ENCODE data around the gene N4BP2L1.

N4BP2L1 gene

DNA sequence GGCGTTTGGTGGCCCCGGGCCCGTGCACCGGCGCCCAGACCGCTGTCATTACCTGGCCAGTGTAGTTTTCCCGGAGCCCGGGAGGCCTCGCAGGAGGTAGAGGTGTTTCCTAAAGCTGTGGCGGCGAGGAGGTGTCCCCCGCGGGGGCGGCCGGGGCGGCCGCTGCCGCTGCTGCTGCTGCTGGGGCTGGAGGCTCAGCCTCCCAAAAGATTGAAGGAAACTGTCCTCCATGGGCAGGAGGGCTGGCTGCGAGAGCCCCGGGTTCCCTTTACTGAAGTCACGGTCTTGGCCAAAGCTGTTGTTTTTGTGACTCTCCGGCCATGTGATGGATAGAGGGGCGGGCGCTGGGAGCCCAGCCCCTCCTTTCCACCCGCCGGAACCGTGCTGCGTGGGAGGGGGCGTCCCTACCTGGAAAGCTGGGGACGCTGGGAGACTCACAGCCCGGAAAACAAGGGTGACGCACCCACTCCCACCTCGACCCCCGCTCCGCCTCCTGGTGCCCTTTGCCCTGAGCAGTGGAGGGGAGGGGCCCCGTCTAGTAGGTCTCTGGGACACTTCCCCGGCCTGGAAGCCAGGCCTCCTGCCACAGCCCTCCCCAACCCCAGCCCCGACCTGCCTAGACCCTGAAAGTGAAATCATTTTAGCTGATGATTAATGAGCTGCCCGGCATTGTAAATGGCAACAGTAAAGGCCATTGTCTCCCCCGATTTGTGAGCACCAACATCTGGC, at the start of gene N4BP2L1:
Gene N4BP2L1, minus strand, starts transcription at position 279 of the 729 bp plus-strand sequence. Its CDS starts 48 bp downstream, at position 231.
- DNase-seq (ENCODE audit: low spot score) = peak; percentile 81

DNA sequence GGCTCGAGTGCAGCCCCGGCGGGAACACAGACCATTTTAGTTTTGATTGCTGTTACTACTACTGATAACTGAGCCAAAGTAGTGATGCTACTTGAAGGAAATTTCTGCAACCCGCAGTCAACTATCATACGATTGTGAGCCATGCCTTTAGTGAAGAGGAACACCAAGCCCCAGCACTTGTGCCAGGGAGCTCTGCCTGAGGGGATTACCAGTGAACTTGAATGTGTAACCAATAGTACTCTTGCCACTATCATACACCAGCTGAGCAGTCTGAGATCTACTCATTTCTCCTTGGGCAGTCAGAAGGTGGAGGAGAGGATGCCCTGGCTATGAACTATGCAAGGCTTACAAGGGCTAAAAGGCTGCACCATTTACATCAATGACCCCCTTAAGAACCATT, 49.0 kb upstream of the N4BP2L1 start:
- DNase-seq (ENCODE audit: low spot score) = no peak

DNA sequence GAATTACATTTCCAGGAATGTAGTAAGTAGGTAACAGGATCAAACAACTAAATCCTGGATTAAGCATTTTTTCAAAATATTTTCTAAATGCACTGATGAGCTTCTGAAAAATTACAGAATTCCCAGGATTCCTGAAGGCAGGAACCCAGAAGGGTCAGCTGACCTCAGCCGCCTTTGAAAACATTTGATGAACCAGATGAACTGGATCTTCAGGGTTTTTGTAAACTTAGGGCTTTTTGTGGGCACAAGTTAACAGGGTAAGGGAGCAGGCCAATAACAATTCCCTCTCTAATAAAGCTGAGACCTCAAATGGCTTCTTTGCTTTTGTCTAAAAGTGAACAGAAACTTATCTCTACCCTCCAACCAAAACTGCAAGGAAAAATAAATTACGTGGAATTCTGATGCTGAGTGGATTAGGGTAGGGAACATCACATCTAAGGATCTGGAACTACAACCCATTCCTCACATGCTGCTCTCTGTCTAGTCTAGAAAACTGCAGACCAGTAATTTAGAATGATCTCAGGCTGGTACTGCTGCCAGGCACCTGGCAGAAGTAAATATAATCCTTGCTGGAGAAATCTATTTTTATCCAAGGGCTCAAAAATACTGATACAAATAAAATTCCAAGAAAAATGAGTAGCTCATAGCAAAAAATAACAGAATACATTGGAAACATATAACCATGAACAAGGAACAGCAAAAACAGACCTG, 48.2 kb upstream of the N4BP2L1 start:
- DNase-seq (ENCODE audit: low spot score) = no peak

DNA sequence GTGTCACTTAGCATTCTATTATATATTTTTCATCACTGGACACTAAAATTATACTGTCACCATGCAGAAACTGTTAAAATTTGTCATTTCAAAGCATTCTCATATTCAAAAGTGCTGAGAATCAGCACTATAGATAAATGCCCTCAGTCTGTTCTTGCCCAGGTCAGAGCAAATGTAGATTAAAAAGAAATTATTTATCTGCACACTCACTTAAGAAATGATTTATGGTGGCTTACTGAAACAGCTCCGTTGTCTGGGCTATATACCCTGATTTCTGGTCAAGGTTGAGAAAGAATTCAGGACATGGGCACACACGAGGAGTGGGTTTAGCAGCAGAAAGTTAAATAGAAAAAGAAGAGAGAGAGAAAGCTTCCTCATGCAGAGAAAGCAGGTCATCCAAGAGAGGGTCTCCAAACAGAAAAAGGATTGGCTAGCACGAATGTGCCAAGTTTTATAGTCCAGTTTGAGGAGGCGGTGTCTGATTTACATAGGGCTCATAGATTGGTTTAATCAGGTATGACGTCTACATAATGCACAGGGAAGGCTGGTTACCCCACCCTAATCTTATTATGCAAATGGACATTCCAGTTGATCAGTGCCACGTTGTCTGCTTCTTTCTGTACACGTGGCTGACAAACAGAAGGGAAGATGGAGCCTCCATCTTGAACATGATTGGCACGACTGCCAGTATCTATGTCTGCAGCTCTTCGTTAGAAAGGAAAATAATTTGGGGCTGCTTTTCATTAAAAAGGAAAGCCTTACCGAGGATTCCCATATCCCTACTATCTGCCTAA, 47.3 kb upstream of the N4BP2L1 start:
- DNase-seq (ENCODE audit: low spot score) = no peak

DNA sequence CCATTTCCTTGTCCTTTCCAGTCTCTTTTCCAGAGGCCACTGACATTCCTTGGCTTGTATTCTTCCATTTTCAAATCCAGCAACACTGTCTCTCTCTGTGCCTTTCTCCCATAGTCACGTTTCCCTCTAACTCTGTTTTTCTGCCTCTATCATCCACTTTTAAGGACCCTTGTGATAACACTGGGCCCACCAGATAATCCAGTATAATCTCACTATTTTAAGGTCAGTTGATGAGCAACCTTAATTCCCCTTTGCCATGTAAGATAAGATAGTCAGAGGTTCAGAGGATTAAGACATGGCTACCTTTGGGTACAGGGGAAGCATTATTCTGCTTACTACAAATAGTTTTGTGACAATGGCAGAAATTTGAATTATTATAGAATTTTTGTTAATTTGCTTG, 45.7 kb upstream of the N4BP2L1 start:
- DNase-seq (ENCODE audit: low spot score) = no peak

DNA sequence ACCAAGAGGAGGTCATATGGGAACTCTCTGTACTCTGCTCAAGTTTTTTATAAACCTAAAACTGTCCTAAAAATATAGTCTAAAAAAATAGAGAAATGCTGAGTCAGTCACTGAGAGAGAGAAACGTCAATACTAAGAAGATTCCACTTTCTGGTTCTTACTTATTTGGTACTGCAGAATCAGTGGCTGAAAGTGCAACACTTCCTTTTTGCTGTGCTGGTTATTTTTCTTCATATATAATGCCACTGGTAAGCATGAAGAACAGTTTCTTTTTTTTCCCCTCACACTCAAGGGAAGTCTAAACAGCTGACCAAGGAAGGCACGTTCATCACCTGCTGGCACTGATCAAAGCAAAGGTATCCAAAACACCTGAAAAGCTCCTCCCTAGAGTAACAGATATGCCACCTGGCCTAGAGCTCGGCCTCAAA, 44.3 kb upstream of the N4BP2L1 start:
- peak; percentile 18 for DNase-seq (ENCODE audit: low spot score)

DNA sequence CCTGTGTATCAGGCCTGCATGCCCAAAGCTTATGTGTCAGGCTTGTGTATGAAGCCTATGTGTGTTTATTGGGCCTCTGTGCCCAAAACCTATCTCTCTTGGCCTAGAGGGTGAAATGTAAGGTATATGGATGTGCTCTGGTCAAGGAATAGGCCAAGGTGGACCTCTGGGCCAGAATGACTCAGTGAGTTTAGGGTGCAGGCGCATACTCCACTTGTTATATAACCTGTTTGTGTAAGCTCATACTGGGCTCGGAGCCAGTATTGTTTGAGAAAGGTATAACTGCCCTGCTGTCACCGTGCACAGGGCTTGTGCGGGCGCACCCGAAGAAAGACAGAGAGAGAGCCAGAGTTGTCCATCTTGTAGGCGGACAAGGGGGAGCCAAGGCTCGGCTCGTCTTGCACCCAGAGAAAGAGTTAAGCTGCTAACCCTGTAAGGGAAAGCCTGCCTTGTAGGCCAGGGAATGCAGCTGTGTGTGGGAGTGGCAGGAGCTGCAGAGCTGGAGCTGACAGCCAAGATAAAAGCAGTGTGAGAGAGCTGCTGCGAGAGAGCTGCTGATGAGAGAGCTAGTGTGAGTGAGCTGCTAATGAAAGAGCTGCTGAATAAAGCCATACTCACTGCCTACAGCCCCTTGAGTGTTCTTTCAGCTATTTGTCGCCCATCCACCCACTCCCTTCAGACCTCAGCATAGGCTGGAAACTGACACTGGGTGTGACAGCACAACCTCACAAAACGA, 43.4 kb upstream of the N4BP2L1 start:
- peak; percentile 75 for DNase-seq (ENCODE audit: low spot score)

DNA sequence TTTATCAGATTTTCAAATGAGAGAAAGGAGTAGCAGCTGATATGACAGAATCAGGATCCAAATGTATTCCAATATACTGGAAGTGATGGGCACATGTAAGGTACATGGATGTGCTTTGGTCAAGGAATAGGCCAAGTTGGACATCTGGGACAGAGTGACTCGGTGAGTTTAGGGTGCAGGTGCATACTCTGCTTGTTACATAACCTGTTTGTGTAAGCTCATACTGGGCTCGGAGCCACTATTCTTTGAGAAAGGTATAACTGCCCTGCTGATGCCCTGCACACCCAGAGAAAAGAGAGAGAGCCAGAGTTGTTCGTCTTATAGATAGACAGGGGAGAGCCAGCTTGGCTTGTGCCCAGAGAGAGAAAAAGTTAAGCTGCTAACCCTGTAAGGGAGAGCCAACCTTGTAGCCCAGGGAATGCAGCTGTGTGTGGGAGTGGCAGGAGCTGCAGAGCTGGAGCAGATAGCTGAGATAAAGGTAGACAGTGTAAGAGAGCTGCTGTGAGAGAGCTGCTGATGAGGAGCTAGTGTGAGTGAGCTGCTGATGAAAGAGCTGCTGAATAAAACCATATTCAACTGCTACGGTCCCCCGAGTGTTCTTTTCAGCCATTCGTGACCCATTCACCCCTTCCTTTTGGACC, 40.7 kb upstream of the N4BP2L1 start:
- DNase-seq (ENCODE audit: low spot score) = no peak

DNA sequence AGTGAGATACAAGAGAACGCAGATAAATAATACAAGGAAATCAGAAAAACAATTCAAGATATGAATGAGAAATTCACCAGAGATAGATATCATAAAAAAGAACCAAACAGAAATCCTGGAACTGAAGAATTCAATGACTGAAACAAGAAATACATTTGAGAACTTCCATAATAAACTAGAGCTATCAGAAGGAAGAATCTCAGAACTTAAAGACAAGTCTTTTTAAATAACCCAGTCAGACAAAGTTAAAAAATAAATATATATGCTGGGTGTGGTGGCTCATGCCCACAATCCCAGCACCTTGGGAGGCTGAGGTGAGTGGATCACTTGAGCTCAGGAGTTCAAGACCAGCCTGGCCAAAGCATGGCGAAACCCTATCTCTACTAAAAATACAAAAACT, 28.7 kb upstream of the N4BP2L1 start:
- DNase-seq (ENCODE audit: low spot score) = no peak

DNA sequence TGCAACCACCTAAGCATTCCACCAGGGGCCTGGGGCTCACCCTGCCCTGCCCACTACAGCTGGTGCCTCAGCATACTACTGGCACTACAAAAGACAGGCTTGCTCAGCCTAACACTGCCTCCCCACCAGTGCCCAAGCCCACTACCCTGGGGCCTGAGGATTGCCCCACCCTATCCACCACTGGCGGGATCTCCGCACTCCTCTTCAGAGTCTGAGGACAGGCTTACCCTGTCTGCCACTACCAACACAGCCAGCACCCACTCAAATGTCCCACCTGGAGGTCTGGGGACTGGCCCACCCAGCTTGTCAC, 27.6 kb upstream of the N4BP2L1 start:
- no peak for DNase-seq (ENCODE audit: low spot score)

DNA sequence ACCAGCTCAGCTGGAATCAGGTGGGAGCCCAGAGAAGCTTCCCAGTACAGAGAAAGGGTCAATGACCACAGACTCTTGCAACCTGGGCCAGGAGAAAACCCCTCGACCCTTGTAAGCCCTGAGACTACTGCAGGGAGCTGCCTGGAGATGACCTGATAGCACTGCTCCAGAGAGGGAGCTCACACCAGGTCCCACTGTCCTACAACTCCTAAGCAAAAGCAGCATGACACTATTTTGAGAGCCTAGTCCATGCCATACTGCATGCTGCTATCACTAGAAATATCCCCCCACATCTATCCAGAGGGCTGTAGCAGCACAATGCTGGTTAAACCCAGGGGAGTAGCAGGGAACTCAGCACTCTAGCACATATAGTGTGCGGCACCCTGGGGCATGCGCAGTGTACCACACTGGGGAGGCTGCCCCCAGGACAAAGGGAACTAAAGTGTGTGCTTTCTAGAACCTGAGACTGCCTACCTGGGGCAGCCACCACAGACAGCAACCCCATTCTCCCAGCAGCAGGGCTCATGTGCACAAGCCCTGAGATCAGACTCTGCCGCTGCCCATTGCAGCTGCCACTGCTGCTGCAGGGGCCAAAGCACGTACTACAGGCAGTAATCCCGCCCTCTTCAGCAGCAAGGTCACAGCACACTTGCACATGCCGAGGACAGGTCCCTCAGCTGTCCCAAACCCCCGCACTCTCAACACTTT, 27.1 kb upstream of the N4BP2L1 start:
- DNase-seq (ENCODE audit: low spot score) = no peak

DNA sequence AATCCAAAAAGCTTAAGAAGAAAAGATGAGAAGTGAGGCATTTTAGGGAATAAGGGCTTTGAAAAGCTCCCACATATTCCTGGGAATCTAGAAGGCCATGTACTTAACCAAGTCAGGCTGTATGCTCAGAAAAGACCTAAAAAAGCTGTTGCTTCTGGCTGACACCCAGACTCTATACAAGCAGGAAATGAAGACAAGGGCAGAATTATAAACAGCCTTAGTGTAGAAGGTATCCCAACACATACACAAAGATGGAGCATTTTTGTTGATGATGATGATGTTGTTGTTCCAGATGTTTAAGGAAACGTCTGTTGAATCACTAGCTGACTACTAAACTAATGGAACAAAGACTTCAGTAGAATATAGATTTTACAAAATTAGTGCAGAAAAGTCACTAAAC, 26.1 kb upstream of the N4BP2L1 start:
- DNase-seq (ENCODE audit: low spot score) = no peak

DNA sequence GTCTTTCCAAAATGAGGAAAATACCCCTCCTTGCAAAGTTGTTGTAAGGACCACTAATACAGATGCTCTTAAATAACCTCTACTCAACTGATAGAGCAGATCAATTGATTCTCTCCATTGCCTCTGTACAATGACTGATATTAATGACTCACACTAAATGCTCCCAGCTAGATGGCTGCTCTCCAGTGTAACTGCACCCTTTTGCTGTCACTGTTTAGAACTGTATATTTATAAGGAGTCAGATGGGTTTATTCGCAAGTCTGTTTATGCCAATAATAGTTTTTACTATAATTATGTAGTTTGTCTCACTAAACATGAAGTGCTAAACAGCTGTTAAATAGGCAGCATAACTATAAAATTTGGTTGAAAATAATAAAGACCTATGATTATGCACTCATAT, 21.0 kb upstream of the N4BP2L1 start:
- DNase-seq (ENCODE audit: low spot score) = no peak

DNA sequence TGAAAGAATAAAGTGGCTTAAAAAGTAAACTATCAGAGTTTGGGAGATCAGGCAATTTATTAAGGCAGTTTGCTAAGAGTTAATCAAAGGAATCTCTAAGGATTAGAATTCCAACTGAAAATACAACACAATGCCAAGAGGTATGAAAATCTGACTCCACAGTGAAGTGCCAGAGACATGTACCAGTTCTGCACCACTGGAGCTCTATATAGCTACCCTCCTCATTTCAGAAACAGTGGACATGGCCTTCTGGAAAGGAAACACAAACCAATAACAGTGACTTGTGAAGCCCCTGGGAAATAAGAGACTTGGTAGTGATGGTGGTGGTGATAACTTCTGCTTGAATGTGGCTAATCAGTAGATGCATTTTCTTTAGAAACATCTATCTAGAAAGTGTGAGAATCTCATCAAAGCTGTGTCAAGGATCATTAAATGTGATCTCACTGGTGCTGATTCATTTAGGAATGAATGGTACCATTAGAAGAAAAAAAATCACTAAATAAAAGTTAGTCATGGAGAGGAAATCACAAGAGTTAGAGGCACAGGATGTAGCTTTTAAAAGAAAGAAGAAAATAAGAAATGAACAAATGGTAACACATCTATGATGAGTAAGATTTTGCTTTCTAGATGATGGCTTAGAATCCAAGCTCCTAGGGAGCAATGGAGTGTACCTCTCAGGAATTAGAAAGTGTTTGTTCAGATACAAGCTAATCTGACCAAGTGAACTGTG, 20.1 kb upstream of the N4BP2L1 start:
- no peak for DNase-seq (ENCODE audit: low spot score)

DNA sequence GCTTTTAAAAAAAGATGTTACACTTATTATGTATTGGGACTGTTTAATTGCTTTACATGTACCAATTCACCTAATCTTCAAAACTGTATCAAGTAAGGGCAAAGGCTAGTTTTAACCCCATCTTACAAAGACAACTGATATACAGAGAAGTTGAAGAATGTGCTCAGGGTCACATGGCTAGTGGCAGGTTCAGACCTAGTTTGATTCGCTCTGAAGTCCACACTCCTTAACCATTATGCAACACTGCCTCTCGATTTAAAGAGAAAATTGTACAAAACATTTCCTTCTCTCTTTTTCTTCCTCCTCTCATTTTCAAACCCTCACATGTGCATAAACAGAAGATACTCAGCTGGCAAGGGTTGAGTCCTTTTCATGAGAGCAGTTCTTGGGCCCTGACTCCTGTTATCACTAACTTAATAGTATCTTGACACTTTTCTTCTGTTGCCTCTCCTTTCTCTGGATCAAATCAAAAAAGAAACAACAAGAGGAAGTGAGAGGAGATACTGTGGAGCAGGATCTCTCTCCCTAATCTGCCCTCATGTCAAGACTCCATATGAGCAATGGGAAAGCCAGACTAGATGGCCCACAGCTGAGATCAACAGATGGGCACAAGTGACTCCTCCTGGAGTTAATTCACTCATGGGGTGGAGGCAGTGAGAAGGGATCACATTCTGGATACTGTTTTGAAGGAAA, 19.0 kb upstream of the N4BP2L1 start:
- DNase-seq (ENCODE audit: low spot score) = no peak

DNA sequence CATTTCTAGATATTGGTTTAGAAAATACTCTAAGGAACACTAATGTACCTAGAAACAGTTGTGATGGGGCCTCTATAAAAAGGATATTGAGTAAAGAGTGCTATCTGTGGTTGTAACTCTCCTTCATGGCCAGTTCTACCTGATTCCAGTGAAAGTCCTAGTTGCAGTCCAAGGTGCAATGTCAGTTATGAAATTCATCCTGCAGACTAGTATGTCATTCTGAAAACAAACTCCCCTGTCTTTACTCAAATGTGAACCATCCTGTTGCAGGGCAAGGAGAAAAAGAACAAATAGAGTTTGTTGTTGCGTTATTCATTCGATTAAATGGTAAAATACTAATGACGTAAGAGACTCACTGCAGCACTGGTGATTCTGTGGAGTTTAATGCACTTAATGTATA, 18.3 kb upstream of the N4BP2L1 start:
- no peak for DNase-seq (ENCODE audit: low spot score)

DNA sequence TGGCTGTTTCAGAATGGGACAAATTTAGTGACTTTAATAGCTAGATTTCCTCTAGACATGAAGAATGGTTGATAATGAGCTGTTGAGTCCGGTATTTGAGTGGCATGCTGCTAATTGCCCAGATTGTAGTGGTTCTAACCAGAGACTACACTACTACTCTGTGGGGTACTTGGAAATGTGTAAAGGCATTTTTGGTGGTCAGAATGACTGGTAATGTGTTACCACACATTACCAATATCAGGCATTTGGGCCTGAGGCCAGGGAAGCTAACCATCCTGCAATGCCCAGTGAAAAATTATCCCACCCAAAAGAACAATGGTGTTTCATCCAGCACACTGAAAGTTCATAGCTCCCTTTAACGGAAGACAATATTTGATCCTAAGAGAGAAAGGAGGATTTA, 17.5 kb upstream of the N4BP2L1 start:
- DNase-seq (ENCODE audit: low spot score) = no peak

DNA sequence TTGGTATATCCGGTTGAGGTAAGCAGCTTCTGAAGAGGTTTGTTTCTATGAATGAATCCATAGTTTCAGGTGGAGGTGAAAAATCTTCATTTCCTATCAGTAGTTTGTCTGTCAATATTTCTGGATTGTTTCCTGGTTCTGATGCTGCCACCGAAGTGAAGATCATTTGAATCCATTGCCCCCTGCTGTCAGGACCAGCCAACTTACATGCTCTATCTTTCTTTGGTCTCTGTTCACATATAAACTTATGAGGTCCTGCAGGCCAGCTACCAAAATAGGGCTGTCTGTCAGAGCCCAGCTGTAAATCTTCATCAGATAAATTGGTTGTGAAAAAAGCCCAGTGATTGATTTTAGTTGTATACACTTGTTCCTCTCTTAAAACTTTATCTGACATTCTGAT, 15.2 kb upstream of the N4BP2L1 start:
- DNase-seq (ENCODE audit: low spot score) = peak; percentile 34

DNA sequence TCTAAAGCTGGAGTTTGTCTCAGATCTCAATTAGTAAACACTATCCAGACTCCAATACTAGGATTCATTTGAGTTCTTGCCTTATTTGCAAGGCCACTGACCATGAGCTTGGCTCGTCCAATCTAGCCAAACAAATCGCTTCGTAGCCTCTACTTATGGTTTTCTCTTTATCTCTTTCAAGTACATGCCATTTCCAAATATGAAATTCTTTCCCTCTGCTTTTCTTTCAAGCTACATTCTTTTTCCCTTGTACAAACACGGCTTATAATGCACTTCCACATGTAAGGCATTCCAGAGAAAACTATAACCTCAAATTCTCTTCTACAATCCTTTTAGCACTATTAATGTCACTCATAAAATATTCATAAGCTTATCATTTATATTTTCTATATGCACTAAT, 10.9 kb upstream of the N4BP2L1 start:
- DNase-seq (ENCODE audit: low spot score) = no peak

DNA sequence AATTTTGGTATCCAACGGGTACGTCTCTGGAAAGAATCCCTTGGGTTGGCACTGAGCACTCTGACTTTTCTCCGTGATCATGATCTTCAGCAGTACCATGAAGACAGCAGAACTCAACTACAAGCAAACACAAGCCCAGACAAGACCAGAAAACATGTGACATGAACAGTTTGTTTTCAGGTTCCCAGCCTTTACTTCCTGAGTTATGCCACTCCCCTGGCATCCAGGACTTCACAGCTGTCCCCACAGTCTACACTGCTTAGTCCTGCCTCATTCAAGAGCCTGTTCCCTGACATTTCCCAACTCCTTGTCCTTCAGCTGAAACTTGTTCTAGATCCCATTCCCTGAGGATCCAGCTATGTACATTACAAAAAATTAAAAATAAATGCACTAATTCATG, 4.9 kb upstream of the N4BP2L1 start:
- DNase-seq (ENCODE audit: low spot score) = no peak

Data from putamen (tissue), 1 donor.